Nephron progenitor cell (in vitro differentiated cells): ENCODE data around the gene POU4F3.

Source experiments
- DNase-seq: peaks from one replicate; pipeline ENCODE4 v3.0.0; 2021
- H3K27ac Mint-ChIP-seq: 2 replicates; pipeline ENCODE4 v1.8.0; 2021; ENCODE audit warnings: mild to moderate bottlenecking, moderate library complexity, mixed read lengths
- H3K27me3 Mint-ChIP-seq: 2 replicates; pipeline ENCODE4 v1.8.0; 2021; ENCODE audit warnings: mild to moderate bottlenecking, low read depth, mixed read lengths; ENCODE audit not compliant: poor library complexity
- H3K36me3 Mint-ChIP-seq: 2 replicates; pipeline ENCODE4 v1.8.0; 2021; ENCODE audit warnings: low read depth, mixed read lengths
- H3K4me1 Mint-ChIP-seq: 2 replicates; pipeline ENCODE4 v1.8.0; 2021; ENCODE audit warnings: mixed read lengths
- H3K4me3 Mint-ChIP-seq: 2 replicates; pipeline ENCODE4 v1.8.0; 2021; ENCODE audit warnings: mild to moderate bottlenecking, moderate library complexity, mixed read lengths
- H3K9me3 Mint-ChIP-seq: 2 replicates; pipeline ENCODE4 v1.8.0; 2021; ENCODE audit warnings: mild to moderate bottlenecking, moderate library complexity, mixed read lengths
- CTCF ChIP-seq: fragments of 200-600 bp; sonication (generic); IDR thresholded peaks from 2 replicates; pipeline ENCODE4 v1.5.0; 2021; ENCODE audit warnings: antibody characterized with exemption

POU4F3 gene

GRCh38 chr5:146366904-146367303 lies 28.3 kb downstream of the POU4F3 start:
- Mint-ChIP-seq H3K4me1 (peaks cover 9% of the 10 kb centered on the region), H3K36me3 (no peaks in the 10 kb centered on the region), H3K4me3 (no peak overlapping the region), H3K9me3 (no peaks in the 10 kb centered on the region), H3K27ac (no peak overlapping the region), H3K27me3 (peaks cover 51% of the 10 kb centered on the region)
- TF ChIP-seq CTCF = no peak
- DNase-seq = no peak

GRCh38 chr5:146368137-146368536 lies 29.5 kb downstream of the POU4F3 start:
- no peak overlapping the region for H3K4me3 Mint-ChIP-seq
- H3K27me3 Mint-ChIP-seq = peaks cover 47% of the 10 kb centered on the region
- no peak for TF ChIP-seq CTCF
- DNase-seq = no peak
- H3K27ac Mint-ChIP-seq = no peak overlapping the region
- H3K9me3 Mint-ChIP-seq = no peaks in the 10 kb centered on the region
- peaks cover 9% of the 10 kb centered on the region for H3K4me1 Mint-ChIP-seq
- H3K36me3 Mint-ChIP-seq = no peaks in the 10 kb centered on the region

GRCh38 chr5:146369691-146370090 lies 31.1 kb downstream of the POU4F3 start:
- no peak for TF ChIP-seq CTCF
- Mint-ChIP-seq H3K9me3 (no peaks in the 10 kb centered on the region), H3K36me3 (no peaks in the 10 kb centered on the region), H3K4me3 (no peak overlapping the region), H3K27me3 (peaks cover 46% of the 10 kb centered on the region), H3K27ac (no peak overlapping the region), H3K4me1 (peaks cover 9% of the 10 kb centered on the region)
- no peak for DNase-seq

GRCh38 chr5:146376821-146377220 lies 38.2 kb downstream of the POU4F3 start:
- peaks cover 28% of the 10 kb centered on the region for H3K27me3 Mint-ChIP-seq
- H3K4me3 Mint-ChIP-seq = no peak overlapping the region
- TF ChIP-seq CTCF = no peak
- H3K36me3 Mint-ChIP-seq = no peaks in the 10 kb centered on the region
- no peak overlapping the region for H3K27ac Mint-ChIP-seq
- H3K9me3 Mint-ChIP-seq = no peaks in the 10 kb centered on the region
- DNase-seq = no peak
- H3K4me1 Mint-ChIP-seq = no peaks in the 10 kb centered on the region

GRCh38 chr5:146378986-146379385 lies 40.3 kb downstream of the POU4F3 start:
- H3K9me3 Mint-ChIP-seq = no peaks in the 10 kb centered on the region
- no peaks in the 10 kb centered on the region for H3K36me3 Mint-ChIP-seq
- no peak for TF ChIP-seq CTCF
- no peak overlapping the region for H3K4me3 Mint-ChIP-seq
- no peak for DNase-seq
- H3K27ac Mint-ChIP-seq = no peak overlapping the region
- H3K4me1 Mint-ChIP-seq = no peaks in the 10 kb centered on the region
- peaks cover 29% of the 10 kb centered on the region for H3K27me3 Mint-ChIP-seq

GRCh38 chr5:146380714-146381113 lies 42.1 kb downstream of the POU4F3 start:
- no peaks in the 10 kb centered on the region for H3K36me3 Mint-ChIP-seq
- no peaks in the 10 kb centered on the region for H3K9me3 Mint-ChIP-seq
- no peaks in the 10 kb centered on the region for H3K4me1 Mint-ChIP-seq
- H3K27ac Mint-ChIP-seq = no peak overlapping the region
- no peak overlapping the region for H3K4me3 Mint-ChIP-seq
- no peak for TF ChIP-seq CTCF
- H3K27me3 Mint-ChIP-seq = peaks cover 37% of the 10 kb centered on the region
- no peak for DNase-seq
